HEK293 (cell line): ENCODE measurements around the gene TMEM42.

Experiments
- CTCF ChIA-PET: fragments of 350-600 bp; formaldehyde crosslinking; extraction: SDS; loops from one replicate; lab custom pipeline; 2021; ENCODE audit warnings: antibody characterized with exemption; lab: Yijun Ruan, JAX
- POLR2A ChIA-PET: fragments of 300-600 bp; formaldehyde crosslinking; extraction: SDS; loops from one replicate; lab custom pipeline; 2020; ENCODE audit warnings: antibody characterized with exemption, inconsistent platforms; lab: Yijun Ruan, JAX
- H3K27ac ChIP-seq: fragments of 200-500 bp; sonication (Bioruptor generic); 2 replicates; pipeline ENCODE4 v1.5.1; 2014; ENCODE audit warnings: low read depth, low read length, control low read depth, inconsistent platforms; ENCODE audit errors: extremely low read depth
- H3K36me3 ChIP-seq, 2 experiments: fragments of 200-500 bp in 1 of 2; sonication (Bioruptor generic) in 1 of 2; 1 replicate in 1 of 2; 2 replicates in 1 of 2; pipeline ENCODE4 v1.5.1; 2014 to 2017; ENCODE audit warnings: inconsistent platforms in 2 of 2, low read length in 2 of 2; ENCODE audit not compliant: control insufficient read depth in 2 of 2, insufficient read depth in 1 of 2
- H3K4me1 ChIP-seq: fragments of 200-500 bp; sonication (Bioruptor generic); 2 replicates; pipeline ENCODE4 v1.5.1; 2014; ENCODE audit warnings: mild to moderate bottlenecking, low read length, inconsistent platforms; ENCODE audit not compliant: control insufficient read depth, insufficient read depth
- H3K4me3 ChIP-seq: 2 replicates; pipeline ENCODE4 v1.5.1; 2011; ENCODE audit warnings: low read depth, mild to moderate bottlenecking, control low read depth, low read length, moderate library complexity
- H3K9me3 ChIP-seq: fragments of 200-500 bp; sonication (Bioruptor generic); 2 replicates; pipeline ENCODE4 v1.5.1; 2014; ENCODE audit warnings: low read depth, low read length, inconsistent platforms; ENCODE audit not compliant: control insufficient read depth, insufficient read depth
- FEZF1 ChIP-seq: fragments of 450-650 bp; formaldehyde crosslinking; IDR thresholded peaks from 2 replicates; pipeline ENCODE4 v1.5.1; 2016; ENCODE audit warnings: missing biosample characterization, missing genetic modification characterization
- GLIS1 ChIP-seq: fragments of 450-650 bp; formaldehyde crosslinking; IDR thresholded peaks from 2 replicates; pipeline ENCODE4 v1.5.1; 2016; ENCODE audit warnings: missing biosample characterization, missing genetic modification characterization
- KLF17 ChIP-seq: fragments of 450-650 bp; formaldehyde crosslinking; IDR thresholded peaks from 2 replicates; pipeline ENCODE4 v1.5.1; 2016; ENCODE audit warnings: missing biosample characterization, missing genetic modification characterization
- SP2 ChIP-seq: fragments of 450-650 bp; formaldehyde crosslinking; IDR thresholded peaks from 2 replicates; pipeline ENCODE4 v1.5.1; 2016; ENCODE audit warnings: missing biosample characterization, missing genetic modification characterization
- YY2 ChIP-seq: fragments of 450-650 bp; formaldehyde crosslinking; IDR thresholded peaks from 2 replicates; pipeline ENCODE4 v1.5.1; 2016; ENCODE audit warnings: missing biosample characterization, missing genetic modification characterization
- ZBTB7A ChIP-seq: fragments of 450-650 bp; formaldehyde crosslinking; IDR thresholded peaks from 2 replicates; pipeline ENCODE4 v1.5.1; 2016; ENCODE audit warnings: low read depth, missing biosample characterization, missing genetic modification characterization
- ZFP69B ChIP-seq: fragments of 450-650 bp; formaldehyde crosslinking; IDR thresholded peaks from 2 replicates; pipeline ENCODE4 v1.5.1; 2016; ENCODE audit warnings: missing biosample characterization, missing genetic modification characterization
- ZNF132 ChIP-seq: fragments of 450-650 bp; formaldehyde crosslinking; IDR thresholded peaks from 2 replicates; pipeline ENCODE4 v1.5.1; 2017; ENCODE audit warnings: missing biosample characterization, missing genetic modification characterization, borderline replicate concordance
- ZNF138 ChIP-seq: fragments of 450-650 bp; formaldehyde crosslinking; IDR thresholded peaks from 2 replicates; pipeline ENCODE4 v1.5.1; 2016; ENCODE audit warnings: missing biosample characterization, missing genetic modification characterization, borderline replicate concordance
- ZNF155 ChIP-seq: fragments of 450-650 bp; formaldehyde crosslinking; IDR thresholded peaks from 2 replicates; pipeline ENCODE4 v1.5.1; 2016; ENCODE audit warnings: missing biosample characterization, missing genetic modification characterization
- ZNF23 ChIP-seq: fragments of 450-650 bp; formaldehyde crosslinking; IDR thresholded peaks from 2 replicates; pipeline ENCODE4 v1.5.1; 2016; ENCODE audit warnings: missing biosample characterization, missing genetic modification characterization, borderline replicate concordance
- ZNF26 ChIP-seq: fragments of 450-650 bp; formaldehyde crosslinking; IDR thresholded peaks from 2 replicates; pipeline ENCODE4 v1.5.1; 2016; ENCODE audit warnings: missing biosample characterization, missing genetic modification characterization
- ZNF274 ChIP-seq, 2 experiments: fragments of 200-500 bp in 1 of 2; fragments of 450-650 bp in 1 of 2; sonication (Bioruptor generic) in 1 of 2; formaldehyde crosslinking in 1 of 2; IDR thresholded peaks; 2 replicates each; pipeline versions ENCODE4 v1.5.1 to v1.6.1; 2014 to 2016; ENCODE audit warnings: borderline replicate concordance in 1 of 2, inconsistent platforms in 1 of 2, low read length in 1 of 2, missing biosample characterization in 1 of 2, missing genetic modification characterization in 1 of 2
- ZNF292 ChIP-seq: fragments of 450-650 bp; formaldehyde crosslinking; IDR thresholded peaks from 2 replicates; pipeline ENCODE4 v1.5.1; 2016; ENCODE audit warnings: low read depth, missing biosample characterization, missing genetic modification characterization, borderline replicate concordance
- ZNF404 ChIP-seq: fragments of 450-650 bp; formaldehyde crosslinking; IDR thresholded peaks from 2 replicates; pipeline ENCODE4 v1.5.1; 2017; ENCODE audit warnings: missing biosample characterization, missing genetic modification characterization
- ZNF501 ChIP-seq: fragments of 450-650 bp; formaldehyde crosslinking; IDR thresholded peaks from 2 replicates; pipeline ENCODE4 v1.5.1; 2016; ENCODE audit warnings: missing biosample characterization, missing genetic modification characterization
- ZNF518A ChIP-seq: fragments of 450-650 bp; formaldehyde crosslinking; conservative IDR thresholded peaks from 2 replicates; pipeline ENCODE4 v1.5.1; 2016; ENCODE audit warnings: low read depth, missing biosample characterization, missing genetic modification characterization
- ZNF529 ChIP-seq: fragments of 450-650 bp; formaldehyde crosslinking; IDR thresholded peaks from 2 replicates; pipeline ENCODE4 v1.5.1; 2017; ENCODE audit warnings: missing genetic modification characterization, missing biosample characterization; ENCODE audit not compliant: insufficient replicate concordance
- ZNF585B ChIP-seq: fragments of 450-650 bp; formaldehyde crosslinking; IDR thresholded peaks from 2 replicates; pipeline ENCODE4 v1.5.1; 2016; ENCODE audit warnings: missing biosample characterization, missing genetic modification characterization
- ZNF626 ChIP-seq: fragments of 450-650 bp; sonication (Bioruptor Pico); formaldehyde crosslinking; IDR thresholded peaks from 2 replicates; pipeline ENCODE4 v1.5.1; 2018; ENCODE audit warnings: missing biosample characterization, missing genetic modification characterization, inconsistent platforms
- ZNF658 ChIP-seq: fragments of 450-650 bp; formaldehyde crosslinking; IDR thresholded peaks from 2 replicates; pipeline ENCODE4; 2016; ENCODE audit warnings: missing biosample characterization, missing genetic modification characterization
- ZNF837 ChIP-seq: fragments of 450-650 bp; formaldehyde crosslinking; IDR thresholded peaks from 2 replicates; pipeline ENCODE4 v1.5.1; 2016; ENCODE audit warnings: missing biosample characterization, missing genetic modification characterization
- TF ChIP-seq, protein P1 (sequence below): fragments of 450-650 bp; formaldehyde crosslinking; IDR thresholded peaks from 2 replicates; pipeline ENCODE4; 2016; ENCODE audit warnings: missing biosample characterization, missing genetic modification characterization
- TF ChIP-seq, protein P2 (sequence below): fragments of 450-650 bp; formaldehyde crosslinking; IDR thresholded peaks from 2 replicates; pipeline ENCODE4 v1.5.1; 2017; ENCODE audit warnings: missing biosample characterization, missing genetic modification characterization
- TF ChIP-seq, protein P3 (sequence below): fragments of 450-650 bp; formaldehyde crosslinking; IDR thresholded peaks from 2 replicates; pipeline ENCODE4 v1.5.1; 2016; ENCODE audit warnings: missing biosample characterization, missing genetic modification characterization
- TF ChIP-seq, protein P4 (sequence below): fragments of 450-650 bp; formaldehyde crosslinking; IDR thresholded peaks from 2 replicates; pipeline ENCODE4 v1.5.1; 2016; ENCODE audit warnings: missing biosample characterization, missing genetic modification characterization

TMEM42 gene

GRCh38 chr3:44885618-44886017, 23.9 kb downstream of the TMEM42 start (continued):
- TF ChIP-seq ZNF518A (tag by site-specific recombination) = no peak
- no peak for TF ChIP-seq ZNF529 (tag by site-specific recombination)
- TF ChIP-seq ZNF155 (tag by site-specific recombination) = no peak
- TF ChIP-seq, protein P1, sequence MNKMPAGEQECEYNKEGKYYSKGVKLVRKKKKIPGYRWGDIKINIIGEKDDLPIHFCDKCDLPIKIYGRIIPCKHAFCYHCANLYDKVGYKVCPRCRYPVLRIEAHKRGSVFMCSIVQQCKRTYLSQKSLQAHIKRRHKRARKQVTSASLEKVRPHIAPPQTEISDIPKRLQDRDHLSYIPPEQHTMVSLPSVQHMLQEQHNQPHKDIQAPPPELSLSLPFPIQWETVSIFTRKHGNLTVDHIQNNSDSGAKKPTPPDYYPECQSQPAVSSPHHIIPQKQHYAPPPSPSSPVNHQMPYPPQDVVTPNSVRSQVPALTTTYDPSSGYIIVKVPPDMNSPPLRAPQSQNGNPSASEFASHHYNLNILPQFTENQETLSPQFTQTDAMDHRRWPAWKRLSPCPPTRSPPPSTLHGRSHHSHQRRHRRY = no peak
- TF ChIP-seq ZNF658 (tag by site-specific recombination) = no peak
- TF ChIP-seq KLF17 (tag by site-specific recombination) = peak; percentile 40; the same call in 1 of the 2 replicates
- TF ChIP-seq, protein P2, sequence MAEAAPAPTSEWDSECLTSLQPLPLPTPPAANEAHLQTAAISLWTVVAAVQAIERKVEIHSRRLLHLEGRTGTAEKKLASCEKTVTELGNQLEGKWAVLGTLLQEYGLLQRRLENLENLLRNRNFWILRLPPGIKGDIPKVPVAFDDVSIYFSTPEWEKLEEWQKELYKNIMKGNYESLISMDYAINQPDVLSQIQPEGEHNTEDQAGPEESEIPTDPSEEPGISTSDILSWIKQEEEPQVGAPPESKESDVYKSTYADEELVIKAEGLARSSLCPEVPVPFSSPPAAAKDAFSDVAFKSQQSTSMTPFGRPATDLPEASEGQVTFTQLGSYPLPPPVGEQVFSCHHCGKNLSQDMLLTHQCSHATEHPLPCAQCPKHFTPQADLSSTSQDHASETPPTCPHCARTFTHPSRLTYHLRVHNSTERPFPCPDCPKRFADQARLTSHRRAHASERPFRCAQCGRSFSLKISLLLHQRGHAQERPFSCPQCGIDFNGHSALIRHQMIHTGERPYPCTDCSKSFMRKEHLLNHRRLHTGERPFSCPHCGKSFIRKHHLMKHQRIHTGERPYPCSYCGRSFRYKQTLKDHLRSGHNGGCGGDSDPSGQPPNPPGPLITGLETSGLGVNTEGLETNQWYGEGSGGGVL (tag by site-specific recombination) = peak; percentile 34; the same call in 1 of the 2 replicates
- TF ChIP-seq GLIS1 (tag by site-specific recombination) = peak; percentile 84
- TF ChIP-seq ZBTB7A (tag by site-specific recombination) = no peak
- no peak for TF ChIP-seq YY2 (tag by site-specific recombination)

DNA sequence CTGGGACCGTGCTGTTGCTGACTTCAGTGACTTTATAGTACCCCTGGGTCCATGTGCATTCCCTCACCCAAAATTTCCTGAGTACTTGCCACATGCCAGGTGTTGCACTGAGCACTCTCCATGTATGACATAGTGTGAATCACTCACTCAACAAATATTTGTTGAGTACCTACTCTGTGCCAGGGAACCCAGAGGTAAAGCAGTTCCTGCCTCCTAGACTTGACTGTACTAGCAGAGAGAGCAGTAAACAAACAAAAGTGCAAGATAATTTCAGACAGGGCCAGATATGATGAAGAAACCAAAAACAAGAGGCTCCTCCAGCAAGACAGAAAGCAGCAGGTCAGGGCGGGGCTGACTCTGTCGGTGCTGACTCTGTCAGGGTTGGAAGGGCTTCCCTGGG, 24.8 kb downstream of the TMEM42 start:
- Histone ChIP-seq H3K36me3 (no peaks in the 10 kb centered on the region), H3K27ac (no peak overlapping the region), H3K4me3 (no peak overlapping the region), H3K4me1 (no peaks in the 10 kb centered on the region), H3K9me3 (no peaks in the 10 kb centered on the region)
- no peak for TF ChIP-seq ZNF501 (tag by site-specific recombination)
- no peak for TF ChIP-seq ZNF837 (tag by site-specific recombination)
- no peak for TF ChIP-seq ZNF292 (tag by site-specific recombination)
- TF ChIP-seq ZNF26 (tag by site-specific recombination) = no peak
- TF ChIP-seq, protein P3, sequence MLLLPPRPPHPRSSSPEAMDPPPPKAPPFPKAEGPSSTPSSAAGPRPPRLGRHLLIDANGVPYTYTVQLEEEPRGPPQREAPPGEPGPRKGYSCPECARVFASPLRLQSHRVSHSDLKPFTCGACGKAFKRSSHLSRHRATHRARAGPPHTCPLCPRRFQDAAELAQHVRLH (tag by site-specific recombination) = no peak
- no peak for TF ChIP-seq FEZF1 (tag by site-specific recombination)
- TF ChIP-seq ZFP69B (tag by site-specific recombination) = no peak
- TF ChIP-seq ZNF274 (IDR thresholded peaks at IDR 0.05; ENCODE audit: low read length) = no peak
- TF ChIP-seq ZNF274 (tag by site-specific recombination; IDR thresholded peaks at IDR 0.05; ENCODE audit: borderline replicate concordance) = no peak
- TF ChIP-seq ZNF23 (tag by site-specific recombination) = no peak
- TF ChIP-seq ZNF138 (tag by site-specific recombination) = no peak
- TF ChIP-seq ZNF404 (tag by site-specific recombination) = no peak
- no peak for TF ChIP-seq ZNF626
- no peak for TF ChIP-seq ZNF585B (tag by site-specific recombination)
- TF ChIP-seq, protein P4, sequence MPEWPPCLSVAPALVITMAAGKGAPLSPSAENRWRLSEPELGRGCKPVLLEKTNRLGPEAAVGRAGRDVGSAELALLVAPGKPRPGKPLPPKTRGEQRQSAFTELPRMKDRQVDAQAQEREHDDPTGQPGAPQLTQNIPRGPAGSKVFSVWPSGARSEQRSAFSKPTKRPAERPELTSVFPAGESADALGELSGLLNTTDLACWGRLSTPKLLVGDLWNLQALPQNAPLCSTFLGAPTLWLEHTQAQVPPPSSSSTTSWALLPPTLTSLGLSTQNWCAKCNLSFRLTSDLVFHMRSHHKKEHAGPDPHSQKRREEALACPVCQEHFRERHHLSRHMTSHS (tag by site-specific recombination) = no peak
- TF ChIP-seq ZNF132 (tag by site-specific recombination) = no peak
- no peak for TF ChIP-seq SP2 (tag by site-specific recombination)
- ChIA-PET POLR2A (no interaction called here), CTCF (no interaction called here)
